ENCODE measurements around the gene GDPD4. TPM values are rescaled to one million over a fixed set of nuclear protein-coding genes. Genes with fewer than 3 reads are reported as not detected.

The GDPD4 gene
- total RNA-seq, 1 donor = 0.43 TPM

GRCh38 chr11:77213589-77214428 is 87.7 kb downstream of the GDPD4 start:
- no peak for DNase-seq (ENCODE audit: low read depth)
- no peak overlapping the region for H3K4me3 ChIP-seq (ENCODE audit: low read depth, low read length)
- TF ChIP-seq CTCF (IDR thresholded peaks at IDR 0.05; ENCODE audit: insufficient read depth, low read depth, low read length) = no peak

- DNase-seq (ENCODE audit: low read depth) = no peak
Measured at GRCh38 chr11:77213029-77213579, 88.4 kb downstream of the GDPD4 start.

GRCh38 chr11:77212314-77213007 is 89.0 kb downstream of the GDPD4 start:
- no peak overlapping the region for H3K4me3 ChIP-seq (ENCODE audit: low read depth, low read length)
- no peak for TF ChIP-seq CTCF (IDR thresholded peaks at IDR 0.05; ENCODE audit: insufficient read depth, low read depth, low read length)
- no peak for DNase-seq (ENCODE audit: low read depth)

More at GRCh38 chr11:77213029-77213579, 88.4 kb downstream of the GDPD4 start:
- H3K4me3 ChIP-seq (ENCODE audit: low read depth, low read length) = no peak overlapping the region
- no peak for TF ChIP-seq CTCF (IDR thresholded peaks at IDR 0.05; ENCODE audit: insufficient read depth, low read depth, low read length)

- H3K4me3 ChIP-seq (ENCODE audit: low read depth, low read length) = no peak overlapping the region
- no peak for TF ChIP-seq CTCF (IDR thresholded peaks at IDR 0.05; ENCODE audit: insufficient read depth, low read depth, low read length)
- DNase-seq (ENCODE audit: low read depth) = no peak
Measured at GRCh38 chr11:77211594-77212251, 89.8 kb downstream of the GDPD4 start.

GRCh38 chr11:77211040-77211451 is 90.4 kb downstream of the GDPD4 start:
- DNase-seq (ENCODE audit: low read depth) = no peak
- H3K4me3 ChIP-seq (ENCODE audit: low read depth, low read length) = no peak overlapping the region
- TF ChIP-seq CTCF (IDR thresholded peaks at IDR 0.05; ENCODE audit: insufficient read depth, low read depth, low read length) = no peak

GRCh38 chr11:77209663-77210062 is 91.8 kb downstream of the GDPD4 start:
- DNase-seq (ENCODE audit: low read depth) = no peak
- TF ChIP-seq CTCF (IDR thresholded peaks at IDR 0.05; ENCODE audit: insufficient read depth, low read depth, low read length) = no peak
- no peak overlapping the region for H3K4me3 ChIP-seq (ENCODE audit: low read depth, low read length)

Data from fibroblast of villous mesenchyme (primary cell).